GM11168 (cell line): ENCODE measurements around the gene PRR22.

Experiments
- in situ Hi-C: fragments of 300-500 bp; cut with MboI; formaldehyde crosslinking; loops from one replicate; pipeline ENCODE4 v1.12.0; 2022; ENCODE audit warnings: low sequenced_read_pairs; ENCODE audit not compliant: unreplicated experiment

PRR22 gene

GRCh38 chr19:5784581-5785147 is at the start of gene PRR22:
TSS of gene PRR22 (minus strand) at chr19:5784746. CDS start at chr19:5784660, 86 bp downstream.
- in situ Hi-C loops = no loop called here

GRCh38 chr19:5832527-5833216 is 48.1 kb upstream of the PRR22 start:
- in situ Hi-C loops = no loop called here

- in situ Hi-C loops = no loop called here
Measured at GRCh38 chr19:5832061-5832460, 47.5 kb upstream of the PRR22 start.

GRCh38 chr19:5831159-5831558 is 46.6 kb upstream of the PRR22 start:
- in situ Hi-C loops = no loop called here

- in situ Hi-C loops = no loop called here
Measured at GRCh38 chr19:5829567-5830310, 45.2 kb upstream of the PRR22 start.

GRCh38 chr19:5828661-5829566 is 44.4 kb upstream of the PRR22 start:
- in situ Hi-C loops = no loop called here

GRCh38 chr19:5827891-5828660 is 43.5 kb upstream of the PRR22 start:
- in situ Hi-C loops = no loop called here

- in situ Hi-C loops = no loop called here
Measured at GRCh38 chr19:5827342-5827890, 42.9 kb upstream of the PRR22 start.

- in situ Hi-C loops = no loop called here
Measured at GRCh38 chr19:5826531-5827341, 42.2 kb upstream of the PRR22 start.

GRCh38 chr19:5825178-5825577 is 40.6 kb upstream of the PRR22 start:
- in situ Hi-C loops = no loop called here

GRCh38 chr19:5824751-5825150 is 40.2 kb upstream of the PRR22 start:
- in situ Hi-C loops = no loop called here

- in situ Hi-C loops = no loop called here
Measured at GRCh38 chr19:5823579-5824281, 39.2 kb upstream of the PRR22 start.

GRCh38 chr19:5822181-5822844 is 37.8 kb upstream of the PRR22 start:
- in situ Hi-C loops = no loop called here

GRCh38 chr19:5821521-5822180 is 37.1 kb upstream of the PRR22 start:
- in situ Hi-C loops = no loop called here

- in situ Hi-C loops = no loop called here
Measured at GRCh38 chr19:5820785-5821184, 36.2 kb upstream of the PRR22 start.

- in situ Hi-C loops = no loop called here
Measured at GRCh38 chr19:5818594-5818993, 34.0 kb upstream of the PRR22 start.

GRCh38 chr19:5817218-5817617 is 32.7 kb upstream of the PRR22 start:
- in situ Hi-C loops = no loop called here
